Osteocyte (in vitro differentiated cells): ENCODE data around the gene ABCB4. TPM values are rescaled to one million over a fixed set of nuclear protein-coding genes. Genes with fewer than 3 reads are reported as not detected.

Source experiments
- DNase-seq: peaks from one replicate; pipeline ENCODE4 v3.0.0; 2021; ENCODE audit warnings: mixed read lengths; ENCODE audit not compliant: unreplicated experiment; ENCODE audit errors: extremely low spot score
- H3K27ac Mint-ChIP-seq: one replicate; pipeline ENCODE4 v1.8.0; 2021; ENCODE audit warnings: mild to moderate bottlenecking, mixed read lengths; ENCODE audit not compliant: unreplicated experiment
- H3K27me3 Mint-ChIP-seq: one replicate; pipeline ENCODE4 v1.8.0; 2021; ENCODE audit warnings: mixed read lengths; ENCODE audit not compliant: unreplicated experiment
- H3K36me3 Mint-ChIP-seq: one replicate; pipeline ENCODE4 v1.8.0; 2021; ENCODE audit warnings: mixed read lengths; ENCODE audit not compliant: unreplicated experiment
- H3K4me1 Mint-ChIP-seq: one replicate; pipeline ENCODE4 v1.8.0; 2021; ENCODE audit warnings: mixed read lengths; ENCODE audit not compliant: unreplicated experiment
- H3K4me3 Mint-ChIP-seq: one replicate; pipeline ENCODE4 v1.8.0; 2021; ENCODE audit warnings: mild to moderate bottlenecking, moderate library complexity, mixed read lengths; ENCODE audit not compliant: unreplicated experiment
- H3K9me3 Mint-ChIP-seq: one replicate; pipeline ENCODE4 v1.8.0; 2021; ENCODE audit warnings: mixed read lengths; ENCODE audit not compliant: unreplicated experiment
- CTCF ChIP-seq: fragments of 200-600 bp; sonication (generic); IDR thresholded peaks from 2 replicates; pipeline ENCODE4 v1.5.0; 2021; ENCODE audit warnings: antibody characterized with exemption, mild to moderate bottlenecking, moderate library complexity
- total RNA-seq: library from RNA; stranded (reverse); gene quantifications from 2 replicates; pipeline ENCODE4 v1.2.1, GENCODE V29; 2021

Gene ABCB4
- total RNA-seq, 1 donor from 2014 or later: not detected

GRCh38 chr7:87427288-87427687 lies 48.2 kb downstream of the ABCB4 start:
- no peak for TF ChIP-seq CTCF
- Mint-ChIP-seq H3K27ac (no peak overlapping the region), H3K9me3 (peaks cover under 1% of the 10 kb centered on the region), H3K4me1 (no peaks in the 10 kb centered on the region), H3K4me3 (no peak overlapping the region), H3K36me3 (no peaks in the 10 kb centered on the region), H3K27me3 (peaks cover 17% of the 10 kb centered on the region)
- no peak for DNase-seq

DNA sequence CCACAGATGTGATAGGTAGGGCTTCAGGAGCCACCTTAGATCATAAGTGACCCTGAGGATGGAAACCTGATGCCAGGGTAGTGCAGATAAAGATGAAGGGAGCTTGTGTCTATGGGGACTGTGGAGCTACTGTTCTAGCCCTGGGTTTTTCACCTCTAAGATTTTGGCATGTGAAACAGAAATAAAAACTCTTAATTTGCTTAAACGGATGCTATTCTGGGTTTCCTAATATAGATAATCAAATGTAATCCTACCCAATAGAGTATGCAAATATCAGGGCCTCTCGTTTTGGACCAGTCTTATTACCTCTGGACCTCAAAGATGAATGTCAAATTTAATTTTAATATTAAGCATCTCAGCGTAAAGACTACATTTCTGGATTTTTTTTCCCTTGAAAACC lies 49.3 kb downstream of the ABCB4 start:
- TF ChIP-seq CTCF: no peak
- no peak overlapping the region for H3K27ac Mint-ChIP-seq
- DNase-seq: no peak

DNA sequence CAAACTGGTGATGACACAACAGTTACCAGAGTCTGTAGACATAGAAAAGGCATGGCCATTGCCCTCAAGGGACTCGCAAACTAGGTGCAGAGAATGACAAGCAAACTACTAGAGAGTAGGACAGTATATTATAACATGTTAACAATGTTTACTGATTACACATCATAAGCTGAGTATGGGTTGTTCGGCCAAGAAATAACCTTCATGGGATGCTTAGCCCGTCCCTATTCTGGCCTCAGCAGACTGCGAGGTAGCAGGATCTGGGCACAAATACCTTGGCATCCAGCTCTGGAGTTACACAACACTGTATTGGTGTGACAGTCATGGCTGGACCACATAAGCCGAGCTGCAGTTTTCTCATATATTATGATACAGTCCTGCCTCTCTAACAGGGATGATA lies 51.4 kb downstream of the ABCB4 start:
- no peak overlapping the region for H3K27ac Mint-ChIP-seq

More for the DNA sequence above, 49.3 kb downstream of the ABCB4 start:
- no peaks in the 10 kb centered on the region for H3K36me3 Mint-ChIP-seq
- no peaks in the 10 kb centered on the region for H3K4me1 Mint-ChIP-seq
- no peak overlapping the region for H3K4me3 Mint-ChIP-seq
- H3K9me3 Mint-ChIP-seq: no peaks in the 10 kb centered on the region
- peaks cover 27% of the 10 kb centered on the region for H3K27me3 Mint-ChIP-seq

GRCh38 chr7:87420173-87420572 lies 55.3 kb downstream of the ABCB4 start:
- no peaks in the 10 kb centered on the region for H3K36me3 Mint-ChIP-seq
- no peak overlapping the region for H3K27ac Mint-ChIP-seq
- no peak for DNase-seq
- peaks cover 38% of the 10 kb centered on the region for H3K27me3 Mint-ChIP-seq
- no peaks in the 10 kb centered on the region for H3K9me3 Mint-ChIP-seq
- no peak overlapping the region for H3K4me3 Mint-ChIP-seq
- TF ChIP-seq CTCF: no peak
- H3K4me1 Mint-ChIP-seq: no peaks in the 10 kb centered on the region

More for the DNA sequence above, 51.4 kb downstream of the ABCB4 start:
- no peaks in the 10 kb centered on the region for H3K4me1 Mint-ChIP-seq
- no peaks in the 10 kb centered on the region for H3K36me3 Mint-ChIP-seq
- TF ChIP-seq CTCF: no peak
- no peak for DNase-seq
- H3K27me3 Mint-ChIP-seq: peaks cover 31% of the 10 kb centered on the region
- no peak overlapping the region for H3K4me3 Mint-ChIP-seq
- no peaks in the 10 kb centered on the region for H3K9me3 Mint-ChIP-seq

GRCh38 chr7:87416682-87417587 lies 58.5 kb downstream of the ABCB4 start:
- Mint-ChIP-seq H3K4me3 (no peak overlapping the region), H3K4me1 (no peaks in the 10 kb centered on the region), H3K27ac (no peak overlapping the region), H3K27me3 (peaks cover 35% of the 10 kb centered on the region), H3K36me3 (no peaks in the 10 kb centered on the region), H3K9me3 (no peaks in the 10 kb centered on the region)
- TF ChIP-seq CTCF: peak; percentile 81
- no peak for DNase-seq
